HG03442 (cell line): ENCODE measurements around the gene PLOD3.
"Not testable (repeated sequence)": the region's sequence is repeated elsewhere in the genome, so short reads cannot be mapped to it uniquely, and the experiment has no call there.

Source experiments
- ATAC-seq: cut with Tn5 transposase; IDR thresholded peaks from one replicate; pipeline ENCODE4 v1.9.1; 2021; ENCODE audit warnings: mild to moderate bottlenecking, moderate library complexity; ENCODE audit not compliant: unreplicated experiment

Gene PLOD3

DNA sequence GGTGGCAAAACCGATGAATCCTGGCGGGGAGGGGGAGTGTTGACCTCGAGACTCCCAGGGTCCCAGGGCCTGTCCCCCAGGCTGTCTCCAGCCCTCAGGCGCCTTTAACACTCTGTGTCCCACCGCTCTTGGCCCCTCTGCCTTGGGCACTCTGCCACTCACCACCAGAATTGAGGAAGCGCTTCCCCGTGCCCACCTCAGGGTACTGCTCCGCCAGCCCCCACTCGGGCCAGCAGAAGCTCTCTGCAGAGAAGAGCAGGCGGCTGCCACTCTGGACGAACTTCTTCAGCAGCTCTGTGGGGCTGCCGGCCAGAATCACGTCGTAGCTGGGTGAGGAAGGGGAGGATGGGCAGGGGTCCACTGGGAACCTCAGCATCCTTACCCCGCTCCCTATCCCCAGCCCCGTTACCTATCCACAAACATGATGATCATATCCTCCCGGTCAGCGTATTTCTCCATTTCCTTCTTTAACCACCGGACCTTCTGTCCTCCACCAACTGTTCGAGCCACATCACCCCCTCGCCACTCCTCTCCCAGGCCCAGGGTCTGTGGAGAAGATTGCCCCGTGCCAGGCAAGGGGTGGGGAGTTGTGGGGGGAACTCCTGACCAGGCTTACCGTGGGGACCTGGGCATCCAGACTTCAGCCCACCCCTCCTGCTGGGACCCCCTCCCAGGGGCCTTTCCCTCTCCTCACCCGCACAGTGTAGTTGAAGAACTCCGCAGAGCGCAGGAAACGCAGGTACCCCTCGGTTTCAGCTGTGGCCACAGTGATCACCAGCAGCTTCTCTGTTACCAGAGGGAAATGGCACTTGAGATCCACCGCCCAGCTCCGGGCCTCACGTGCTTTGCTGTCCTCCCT lies 1.2 kb downstream of the PLOD3 start:
- ATAC-seq: no peak

DNA sequence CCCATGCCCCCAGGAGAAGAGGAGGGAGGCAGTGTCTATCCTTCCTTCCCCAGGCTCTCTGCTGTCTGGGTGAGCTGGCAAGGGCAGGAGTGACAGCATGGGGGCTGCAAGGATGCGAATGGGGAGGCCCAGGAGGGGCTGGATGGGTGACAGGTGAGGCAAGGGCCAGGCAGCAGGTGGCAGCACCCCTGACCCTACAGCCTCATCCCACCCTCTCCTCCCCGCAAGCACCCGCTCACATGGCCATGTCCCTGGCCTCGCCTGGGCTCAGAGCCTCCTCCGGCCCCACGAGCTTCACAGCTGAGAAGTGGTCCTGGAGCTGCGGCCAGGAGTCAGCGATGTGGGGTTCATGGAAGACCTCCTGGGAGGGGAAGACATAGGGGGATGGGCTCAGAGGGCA lies 5.4 kb downstream of the PLOD3 start:
- ATAC-seq: no peak

DNA sequence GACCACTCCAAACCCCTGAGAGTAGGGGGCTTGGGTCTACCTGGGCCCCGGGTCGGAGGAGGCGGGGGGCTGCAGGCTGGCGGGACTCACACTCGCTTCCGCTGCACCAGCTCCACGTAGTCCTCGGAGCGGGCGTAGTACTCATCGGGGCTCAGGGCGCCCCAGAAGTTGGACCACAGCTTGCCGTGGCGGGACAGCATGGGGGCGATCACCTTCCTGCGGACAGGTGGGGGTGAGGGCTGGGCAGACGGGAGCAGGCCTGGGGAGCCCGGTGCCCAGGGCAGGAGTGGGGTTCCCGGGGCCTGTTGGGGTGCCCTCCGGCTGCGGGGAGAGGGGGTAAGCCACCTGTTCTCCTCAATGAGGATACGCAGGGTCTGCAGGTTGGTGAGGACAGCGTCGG lies 5.9 kb downstream of the PLOD3 start:
- ATAC-seq: no peak

DNA sequence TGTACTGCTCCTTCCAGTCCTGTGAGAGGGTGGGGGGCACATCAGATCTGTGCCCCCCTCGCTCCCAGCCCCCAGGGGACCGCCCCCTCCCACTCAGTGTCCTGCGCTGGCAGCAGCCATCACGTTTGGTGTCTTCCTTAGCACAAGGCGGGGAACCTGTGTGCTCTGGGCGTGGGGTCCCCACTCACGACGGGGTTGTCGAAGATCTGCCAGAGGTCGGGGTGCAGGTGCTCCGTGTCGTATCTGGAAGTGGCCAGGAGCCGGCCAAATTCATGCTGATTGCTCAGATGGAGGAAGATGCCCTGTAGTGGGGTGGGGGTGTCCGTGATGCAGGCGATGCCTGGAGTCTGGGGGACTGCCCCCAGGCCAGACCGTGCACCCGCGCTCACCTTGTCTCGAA lies 7.2 kb downstream of the PLOD3 start:
- no peak for ATAC-seq

DNA sequence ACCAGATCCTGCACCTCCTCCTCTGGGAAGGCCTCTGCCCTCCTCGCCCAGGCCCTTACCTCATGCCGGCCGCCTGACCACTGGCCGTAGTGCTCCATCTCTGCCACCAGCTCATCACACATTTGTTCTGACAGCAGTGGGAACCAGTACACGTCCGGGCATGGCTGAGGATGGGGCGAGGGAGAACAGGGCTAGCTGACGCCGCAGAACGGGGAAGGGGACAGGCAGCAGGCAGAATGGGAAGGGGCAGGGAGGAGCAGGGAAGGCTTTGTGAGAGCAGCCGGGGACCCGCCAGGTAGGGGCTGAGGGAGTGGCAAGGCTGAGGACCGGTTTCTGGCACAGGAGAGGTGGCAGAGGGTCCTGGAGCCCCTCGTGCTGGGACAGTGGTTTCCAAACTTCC lies 8.6 kb downstream of the PLOD3 start:
- no peak for ATAC-seq

DNA sequence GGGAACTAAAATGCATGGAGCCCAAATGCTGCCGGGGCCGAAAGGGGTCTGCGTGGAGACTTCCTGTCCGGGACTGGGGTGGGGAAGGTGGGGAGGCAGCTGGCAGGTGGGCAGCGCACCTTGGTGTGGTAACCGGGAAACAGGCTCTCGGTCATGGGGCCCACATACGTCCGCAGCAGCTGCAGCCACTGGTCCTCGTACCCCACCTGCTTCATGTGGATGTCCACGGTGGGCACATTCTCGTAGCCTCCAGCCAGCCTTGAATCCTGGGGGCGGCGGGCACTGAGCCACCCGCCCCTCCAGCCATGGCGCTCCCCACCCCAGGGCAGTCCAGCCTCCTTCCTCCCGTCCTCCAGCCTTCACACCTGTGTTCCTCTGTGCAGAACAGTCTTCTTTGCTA lies 9.9 kb downstream of the PLOD3 start:
- ATAC-seq: no peak

DNA sequence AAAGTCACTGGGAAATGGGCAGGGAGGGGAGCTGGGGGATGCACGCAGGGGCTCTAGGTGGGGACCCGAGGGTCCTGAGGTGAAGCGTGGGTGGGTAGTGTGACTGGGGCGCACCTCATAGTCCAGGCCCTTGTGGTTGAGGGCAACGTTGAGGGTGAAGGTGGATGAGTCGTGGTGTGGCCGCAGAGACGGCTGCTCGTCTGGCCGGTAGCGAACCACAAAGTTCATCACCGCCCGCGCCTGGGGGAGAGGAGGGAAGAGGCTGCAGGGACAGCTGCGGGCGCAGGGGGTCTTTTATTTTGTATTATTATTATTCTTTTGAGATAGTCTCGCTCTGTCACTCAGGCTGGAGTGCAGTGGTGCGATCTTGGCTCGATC lies 10.7 kb downstream of the PLOD3 start:
- no peak for ATAC-seq

DNA sequence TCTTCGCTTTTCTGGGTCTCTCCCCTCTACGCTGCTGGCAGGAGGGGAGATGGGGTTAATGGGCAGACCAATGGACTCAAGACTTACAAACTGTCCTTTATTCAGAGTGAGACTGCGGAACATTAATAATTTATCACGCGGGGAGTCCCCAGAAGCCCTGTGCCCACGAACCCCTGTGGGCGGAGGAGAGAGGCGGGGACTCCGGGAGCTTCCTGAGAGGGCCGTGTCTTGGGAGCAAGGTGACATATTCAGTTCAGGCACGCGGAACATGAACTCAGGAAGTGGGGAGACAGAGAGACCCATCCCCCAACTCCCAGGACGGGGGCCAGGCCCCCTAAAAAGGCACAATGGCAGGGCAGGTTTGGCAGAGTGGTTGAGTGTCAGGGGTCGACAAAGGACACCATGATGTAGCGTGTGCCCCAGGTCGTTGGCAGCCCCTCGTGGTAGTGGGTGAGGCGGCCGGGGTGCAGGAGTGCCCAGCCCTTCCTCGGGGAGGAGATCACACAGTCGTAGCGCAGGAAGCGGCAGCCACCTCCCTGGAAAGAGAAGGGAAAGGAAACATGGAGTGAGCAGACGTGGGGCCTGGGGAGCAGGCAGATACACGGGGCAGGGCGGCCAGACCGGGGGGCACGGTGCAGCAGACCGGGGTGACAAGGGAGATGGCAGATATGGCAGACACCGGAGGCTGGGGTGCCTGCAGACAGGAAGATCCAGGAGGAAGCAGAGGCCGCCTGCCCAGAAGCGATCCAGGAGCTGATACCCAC lies 11.3 kb downstream of the PLOD3 start:
- no peak for ATAC-seq

DNA sequence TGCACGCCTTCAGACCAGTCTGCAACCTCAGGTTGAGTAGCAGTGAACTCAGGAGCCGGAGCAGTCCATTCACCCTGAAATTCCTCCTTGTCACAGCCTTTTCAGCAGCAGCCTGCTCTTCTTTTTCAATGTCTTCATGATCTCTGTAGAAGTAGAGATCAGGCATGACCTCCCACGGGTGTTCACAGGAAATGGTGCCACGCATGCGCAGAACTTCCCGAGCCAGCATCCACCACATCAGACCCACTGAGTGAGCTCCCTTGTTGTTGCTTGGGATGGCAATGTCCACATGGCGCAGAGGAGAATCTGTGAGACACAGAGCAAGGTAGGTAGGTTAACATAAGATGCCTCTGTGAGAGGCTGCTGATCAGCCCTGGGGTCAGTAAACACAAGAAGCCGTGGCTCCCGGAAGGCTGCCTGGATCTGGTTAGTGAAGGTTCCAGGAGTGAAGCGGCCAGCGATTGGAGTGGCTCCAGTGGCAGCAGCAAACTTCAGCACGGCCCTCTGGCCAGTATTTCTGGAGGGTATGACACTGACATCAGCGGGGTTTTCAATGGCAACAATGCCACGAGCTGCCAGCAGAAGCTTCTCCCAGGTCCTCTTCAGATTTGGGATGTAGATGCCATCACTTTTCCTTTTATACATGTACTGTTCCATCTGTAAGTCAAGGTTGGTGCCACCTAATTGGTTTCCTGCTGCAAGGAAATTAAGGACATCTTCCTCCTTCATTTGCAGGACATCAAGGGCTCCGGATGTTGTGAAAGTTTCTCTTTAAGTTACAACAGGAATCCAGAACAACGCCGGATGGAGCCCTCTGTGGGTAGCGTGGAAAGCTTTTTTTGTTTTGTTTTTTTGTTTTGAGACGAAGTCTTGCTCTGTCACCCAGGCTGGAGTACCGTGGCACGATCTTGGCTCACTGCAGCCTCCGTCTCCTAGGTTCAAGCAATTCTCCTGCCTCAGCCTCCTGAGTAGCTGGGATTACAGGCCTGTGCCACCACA lies 13.3 kb downstream of the PLOD3 start:
- not testable (repeated sequence) for ATAC-seq

DNA sequence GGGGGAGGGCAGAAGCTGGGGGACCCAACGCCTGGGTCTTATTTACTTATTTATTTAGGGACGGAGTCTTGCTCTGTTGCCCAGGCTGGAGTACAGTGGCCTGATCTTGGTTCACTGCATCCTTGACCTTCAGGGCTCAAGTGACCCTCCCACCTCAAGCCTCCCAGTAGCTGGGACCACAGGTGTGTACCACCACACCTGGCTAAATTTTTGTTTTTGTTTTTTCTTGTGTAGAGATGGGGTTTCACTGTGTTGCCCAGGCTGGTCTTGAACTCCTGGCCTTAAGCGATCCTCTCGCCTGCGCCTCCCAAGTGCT lies 14.8 kb downstream of the PLOD3 start:
- no peak for ATAC-seq

DNA sequence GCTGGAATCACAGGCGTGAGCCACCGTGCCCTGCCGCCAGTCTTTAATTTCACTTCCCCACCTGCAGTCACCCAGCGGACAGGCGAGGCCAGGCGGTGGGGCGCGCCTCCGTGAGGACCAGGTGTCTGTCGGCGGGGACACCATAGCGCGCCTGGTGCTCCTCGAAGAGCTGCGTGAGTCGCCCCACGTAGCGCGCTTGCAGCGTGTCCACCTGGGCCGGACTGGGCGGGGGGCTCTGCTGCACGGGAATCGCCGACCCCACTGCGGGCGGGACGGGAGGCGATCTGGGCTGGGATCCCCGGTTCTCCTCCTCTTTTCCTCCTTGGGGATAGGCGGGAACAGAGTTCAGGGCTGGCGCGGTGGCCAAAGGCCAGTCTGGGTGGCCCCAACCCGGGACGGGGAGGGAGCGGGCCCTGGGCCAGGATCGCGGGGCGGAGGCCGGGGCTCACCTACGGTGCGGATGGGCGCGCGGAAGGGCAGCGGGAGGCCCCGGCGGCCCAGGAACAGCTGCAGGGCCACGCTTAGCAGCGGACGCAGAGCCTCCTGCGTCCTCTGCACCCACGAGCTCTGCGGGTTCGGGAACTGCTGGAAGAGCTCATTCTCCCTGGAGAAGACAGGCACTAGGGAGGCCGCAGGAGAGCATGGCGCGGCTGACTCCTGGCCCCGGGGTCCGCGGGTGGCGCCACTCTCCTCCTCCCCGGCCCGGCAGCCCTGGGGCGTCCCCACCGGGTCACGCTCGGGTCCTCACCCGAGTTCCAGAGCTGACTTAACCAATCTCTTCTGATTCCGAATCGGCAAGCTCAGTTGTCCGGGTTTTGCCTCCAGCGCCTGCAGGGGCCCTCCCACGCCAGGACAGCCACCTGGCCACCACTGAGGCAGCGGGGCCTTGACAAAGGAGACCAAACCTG lies 15.4 kb downstream of the PLOD3 start:
- no peak for ATAC-seq

DNA sequence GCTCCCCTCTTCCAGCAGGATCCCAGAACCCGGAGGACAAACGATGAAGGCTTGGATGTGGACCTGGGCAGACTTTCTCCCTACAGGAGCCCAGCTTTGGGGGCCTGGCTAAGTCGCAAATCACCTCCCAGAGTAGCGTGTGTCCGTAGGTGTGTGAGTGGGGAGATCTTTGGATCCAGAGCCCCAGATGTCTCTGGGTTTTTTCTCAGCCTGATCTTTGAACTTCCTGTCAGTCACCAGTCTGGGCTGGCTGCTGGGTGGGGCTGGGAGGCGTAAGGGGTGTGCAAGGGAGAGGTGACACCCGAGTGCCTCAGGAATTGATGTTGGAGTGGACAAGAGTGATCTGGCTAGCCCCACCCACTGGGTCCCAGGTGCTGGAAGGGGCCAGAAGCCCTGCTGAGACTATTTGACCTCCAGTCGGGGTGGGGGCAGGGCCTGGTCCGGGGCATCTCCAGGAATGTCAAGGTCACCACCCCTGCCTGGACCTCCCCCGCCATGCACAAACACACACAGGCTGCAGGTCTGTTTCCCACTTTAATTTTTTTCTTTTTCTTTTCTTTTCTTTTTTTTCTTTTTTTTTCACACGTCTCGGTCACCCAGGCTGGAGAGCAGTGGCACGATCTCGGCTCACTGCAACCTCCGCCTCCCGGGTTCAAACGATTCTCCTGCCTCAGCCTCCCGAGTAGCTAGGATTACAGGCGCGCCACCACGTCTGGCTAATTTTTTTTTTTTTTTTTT lies 16.4 kb downstream of the PLOD3 start, which contains the start of gene MOGAT3:
Gene MOGAT3 (minus strand): TSS at position 175 of the 738 bp plus-strand sequence. CDS start 182 bp downstream, outside the sequence.
- no peak for ATAC-seq

DNA sequence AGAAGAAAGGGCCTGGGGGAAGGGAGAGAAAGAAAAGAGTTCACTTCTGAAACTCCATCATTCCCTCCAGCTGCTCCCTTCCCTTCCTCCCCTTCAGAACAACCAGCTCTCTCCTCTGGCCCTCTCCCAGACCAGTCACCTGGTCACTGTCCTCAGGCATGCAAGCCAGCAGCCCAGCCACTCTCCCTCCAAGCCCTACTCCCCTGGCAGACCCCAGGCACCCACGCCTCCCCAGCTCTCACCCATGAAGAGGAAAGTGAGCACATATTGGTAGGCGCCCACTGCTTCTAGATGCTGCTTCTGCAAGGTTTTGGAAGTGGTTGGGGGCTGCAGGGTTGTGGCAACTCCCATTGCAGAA lies 16.9 kb downstream of the PLOD3 start:
- ATAC-seq: no peak

DNA sequence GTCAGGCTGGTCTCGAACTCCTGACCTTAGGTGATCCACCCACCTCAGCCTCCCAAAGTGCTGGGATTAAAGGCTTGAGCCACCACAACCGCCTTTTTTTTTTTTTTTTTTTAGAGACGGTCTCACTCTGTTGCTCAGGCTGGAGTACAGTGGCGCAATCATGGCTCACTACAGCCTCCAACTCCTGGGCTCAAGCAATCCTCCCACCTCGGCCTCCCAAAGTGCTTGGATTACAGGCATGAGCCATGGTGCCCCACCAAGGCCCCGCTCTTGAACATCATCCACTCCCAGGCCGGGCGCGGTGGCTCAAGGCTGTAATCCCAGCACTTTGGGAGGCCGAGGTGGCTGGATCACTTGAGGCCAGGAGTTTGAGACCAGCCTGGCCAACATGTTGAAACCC lies 17.9 kb downstream of the PLOD3 start:
- not testable (repeated sequence) for ATAC-seq

DNA sequence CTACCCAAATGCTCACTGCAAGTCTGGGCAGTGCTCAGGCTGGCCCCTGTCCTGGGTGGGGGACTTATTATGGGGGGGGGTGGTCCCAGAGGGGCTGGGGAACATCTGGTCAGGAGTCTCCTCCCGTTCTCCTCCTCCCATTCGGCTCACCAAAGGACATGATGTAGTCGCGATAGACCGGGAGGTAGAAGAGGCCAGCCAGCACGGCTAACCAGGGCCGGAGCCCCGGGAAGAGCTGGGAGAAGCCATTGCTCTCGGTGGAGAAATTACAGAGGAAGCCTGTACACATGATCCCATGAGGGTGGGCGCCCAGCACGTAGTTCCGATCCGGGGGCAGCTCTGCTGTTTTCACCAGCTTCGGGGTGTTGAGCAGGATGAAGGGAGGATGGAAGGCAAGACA lies 18.9 kb downstream of the PLOD3 start:
- no peak for ATAC-seq

DNA sequence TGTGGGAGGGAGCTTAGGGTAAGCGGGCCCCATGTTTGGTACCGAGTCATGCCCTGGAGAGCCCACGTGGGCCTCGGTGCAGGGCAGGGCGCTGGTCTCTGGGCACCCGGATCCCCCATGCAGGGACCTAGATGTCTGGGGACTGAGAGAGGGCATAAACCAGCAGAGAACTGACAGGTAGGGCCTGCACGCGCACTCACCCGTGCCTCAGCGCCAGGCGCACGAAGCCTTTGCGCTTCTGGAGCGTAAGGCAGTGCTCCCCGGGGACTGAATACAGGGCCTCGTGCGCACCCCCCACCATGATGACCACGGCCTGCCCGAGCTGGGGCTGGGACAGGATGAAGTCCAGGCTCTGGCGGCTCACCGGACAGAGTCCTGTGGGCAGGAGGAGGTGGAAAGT lies 19.4 kb downstream of the PLOD3 start:
- ATAC-seq: no peak

DNA sequence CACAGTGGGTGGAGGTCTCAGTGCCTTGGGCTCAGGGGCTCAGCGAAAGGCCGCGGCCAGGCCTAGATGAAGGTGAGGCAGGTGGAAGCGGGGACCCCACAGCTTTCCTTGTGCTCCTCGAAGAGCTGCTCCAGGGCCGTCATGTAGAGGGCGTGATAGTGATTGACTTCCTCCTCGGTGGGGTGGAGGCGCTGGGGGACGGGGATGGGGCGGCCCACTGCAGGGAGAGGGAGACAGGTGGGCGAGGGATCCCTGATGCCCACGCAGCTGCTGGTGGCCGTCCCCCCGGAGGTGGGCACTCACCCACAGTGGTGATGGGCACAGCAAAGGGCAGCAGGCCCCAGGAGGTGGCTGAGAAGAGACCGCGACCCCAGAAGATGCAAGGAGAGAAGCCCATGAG lies 21.5 kb downstream of the PLOD3 start:
- no peak for ATAC-seq

DNA sequence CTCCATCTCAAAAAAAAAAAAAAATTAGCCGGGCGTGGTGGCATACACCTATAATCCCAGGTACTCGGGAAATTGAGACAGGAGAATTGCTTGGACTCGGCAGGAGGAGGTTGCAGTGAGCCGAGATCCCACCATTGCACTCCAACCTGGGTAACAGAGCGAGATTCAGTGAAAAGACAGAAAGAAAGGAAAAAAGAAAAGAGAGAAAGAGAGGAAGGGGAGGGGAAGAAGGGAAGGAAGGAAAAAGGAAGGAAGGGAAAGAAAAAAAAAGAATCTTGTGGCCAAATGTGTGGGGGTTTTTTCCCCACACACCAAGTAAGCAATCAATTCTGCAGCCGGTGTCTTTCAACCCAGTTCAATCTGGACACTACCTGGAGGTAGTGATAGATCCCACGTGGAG lies 28.3 kb downstream of the PLOD3 start:
- no peak for ATAC-seq

DNA sequence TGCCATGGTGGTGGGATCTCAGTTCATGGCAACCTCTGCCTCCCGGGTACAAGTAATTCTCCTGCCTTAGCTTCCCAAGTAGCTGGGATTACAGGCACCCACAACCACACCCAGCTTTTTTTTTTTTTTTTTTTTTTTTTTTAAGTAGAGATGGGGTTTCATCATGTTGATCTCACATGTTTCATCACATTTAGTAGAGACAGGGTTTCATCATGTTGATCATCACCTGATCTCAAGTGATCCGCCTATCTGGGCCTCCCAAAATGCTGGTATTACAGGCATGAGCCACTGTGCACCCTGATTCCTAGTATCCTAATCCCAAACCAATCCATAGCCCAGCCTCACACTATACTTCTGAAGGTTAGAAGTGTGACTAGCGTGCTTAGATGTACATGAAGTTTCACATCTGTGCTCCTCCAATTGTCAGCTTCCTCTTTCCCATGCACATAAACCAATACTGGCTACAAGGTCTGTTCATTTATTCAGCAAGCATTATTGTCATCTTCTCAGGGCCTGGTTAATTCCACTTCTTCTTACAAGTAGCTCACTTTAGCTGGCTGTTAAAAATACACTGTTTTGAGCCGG lies 30.4 kb downstream of the PLOD3 start:
- ATAC-seq: no peak
